GM13976 (cell line): ENCODE data around the gene FECH.

Experiments
- DNase-seq: peaks from one replicate; pipeline ENCODE4 v3.0.0; 2012; ENCODE audit warnings: low spot score
- in situ Hi-C: fragments of 300-500 bp; cut with MboI; formaldehyde crosslinking; loops from one replicate; pipeline ENCODE4 v1.12.0; 2022; ENCODE audit warnings: low sequenced_read_pairs, mixed read lengths, inconsistent platforms; ENCODE audit not compliant: unreplicated experiment
- TF ChIP-seq, protein P1 (sequence below): IDR thresholded peaks from 2 replicates; pipeline ENCODE4 v1.5.1; 2012; ENCODE audit warnings: borderline replicate concordance, mild to moderate bottlenecking; ENCODE audit not compliant: insufficient read depth; ENCODE audit errors: extremely low read depth, missing control alignments, control extremely low read depth

FECH gene

DNA sequence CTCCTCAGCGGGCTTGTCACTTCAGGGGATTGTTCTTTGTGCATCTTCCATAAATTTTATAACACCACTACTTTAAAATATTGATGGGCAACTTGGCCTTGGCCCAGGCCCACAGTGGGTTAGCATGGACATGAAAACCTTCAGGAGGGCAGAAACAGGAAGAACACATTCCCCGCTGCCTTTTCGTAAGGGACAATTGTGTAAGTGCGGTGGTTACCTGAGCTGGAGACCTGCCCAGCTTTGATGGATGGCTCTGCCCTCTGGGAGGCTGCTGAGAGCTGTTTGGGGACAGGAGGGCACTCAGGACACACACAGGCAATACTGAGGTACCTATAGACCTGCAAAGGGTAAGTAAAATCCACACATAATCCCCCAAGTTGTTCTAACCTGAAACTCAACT is 46.8 kb downstream of the FECH start:
- in situ Hi-C loops = no loop called here
- TF ChIP-seq, protein P1, sequence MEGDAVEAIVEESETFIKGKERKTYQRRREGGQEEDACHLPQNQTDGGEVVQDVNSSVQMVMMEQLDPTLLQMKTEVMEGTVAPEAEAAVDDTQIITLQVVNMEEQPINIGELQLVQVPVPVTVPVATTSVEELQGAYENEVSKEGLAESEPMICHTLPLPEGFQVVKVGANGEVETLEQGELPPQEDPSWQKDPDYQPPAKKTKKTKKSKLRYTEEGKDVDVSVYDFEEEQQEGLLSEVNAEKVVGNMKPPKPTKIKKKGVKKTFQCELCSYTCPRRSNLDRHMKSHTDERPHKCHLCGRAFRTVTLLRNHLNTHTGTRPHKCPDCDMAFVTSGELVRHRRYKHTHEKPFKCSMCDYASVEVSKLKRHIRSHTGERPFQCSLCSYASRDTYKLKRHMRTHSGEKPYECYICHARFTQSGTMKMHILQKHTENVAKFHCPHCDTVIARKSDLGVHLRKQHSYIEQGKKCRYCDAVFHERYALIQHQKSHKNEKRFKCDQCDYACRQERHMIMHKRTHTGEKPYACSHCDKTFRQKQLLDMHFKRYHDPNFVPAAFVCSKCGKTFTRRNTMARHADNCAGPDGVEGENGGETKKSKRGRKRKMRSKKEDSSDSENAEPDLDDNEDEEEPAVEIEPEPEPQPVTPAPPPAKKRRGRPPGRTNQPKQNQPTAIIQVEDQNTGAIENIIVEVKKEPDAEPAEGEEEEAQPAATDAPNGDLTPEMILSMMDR = no peak
- DNase-seq = no peak

DNA sequence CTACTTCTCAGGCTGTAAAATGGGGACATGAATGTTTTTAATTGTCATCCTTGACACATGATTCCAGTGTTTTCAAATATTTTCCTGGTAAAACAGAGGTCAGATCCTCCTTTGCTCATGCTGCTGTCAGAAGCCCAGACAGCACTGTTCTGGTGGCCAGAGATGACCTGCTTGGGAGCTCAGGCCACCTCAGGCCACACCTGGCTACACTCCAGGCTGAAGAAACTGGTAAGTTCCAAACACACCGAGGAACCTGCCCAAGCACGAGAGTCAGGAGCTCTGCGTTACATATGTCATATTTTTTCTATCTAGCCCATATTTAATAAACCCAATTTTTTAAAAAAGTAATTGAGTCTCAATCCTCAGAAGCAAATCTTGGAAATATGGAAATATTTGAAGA is 47.9 kb downstream of the FECH start:
- in situ Hi-C loops = no loop called here
- DNase-seq = no peak

DNA sequence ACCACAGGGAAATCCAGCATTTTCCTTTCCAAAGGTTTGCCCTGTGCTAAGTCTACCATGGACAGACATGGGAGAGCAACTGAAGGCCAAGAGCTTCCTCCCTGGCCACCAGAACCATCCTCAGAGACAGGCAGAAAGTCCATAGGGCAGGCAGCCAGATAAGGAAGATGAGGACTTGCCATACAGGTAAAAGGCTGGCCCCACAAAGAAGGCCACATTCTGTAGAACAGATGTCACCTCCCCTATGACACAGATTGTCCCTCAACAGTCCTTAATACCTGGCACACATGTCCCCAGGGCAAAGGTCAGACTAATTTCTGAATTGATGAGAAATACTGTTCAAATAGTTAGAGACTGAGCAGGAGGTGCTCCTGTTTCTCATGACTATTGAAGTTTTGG is 52.0 kb downstream of the FECH start:
- no peak for DNase-seq
- in situ Hi-C loops = no loop called here
- TF ChIP-seq, protein P1 = no peak

More for the DNA sequence above, 47.9 kb downstream of the FECH start:
- TF ChIP-seq, protein P1 = no peak

DNA sequence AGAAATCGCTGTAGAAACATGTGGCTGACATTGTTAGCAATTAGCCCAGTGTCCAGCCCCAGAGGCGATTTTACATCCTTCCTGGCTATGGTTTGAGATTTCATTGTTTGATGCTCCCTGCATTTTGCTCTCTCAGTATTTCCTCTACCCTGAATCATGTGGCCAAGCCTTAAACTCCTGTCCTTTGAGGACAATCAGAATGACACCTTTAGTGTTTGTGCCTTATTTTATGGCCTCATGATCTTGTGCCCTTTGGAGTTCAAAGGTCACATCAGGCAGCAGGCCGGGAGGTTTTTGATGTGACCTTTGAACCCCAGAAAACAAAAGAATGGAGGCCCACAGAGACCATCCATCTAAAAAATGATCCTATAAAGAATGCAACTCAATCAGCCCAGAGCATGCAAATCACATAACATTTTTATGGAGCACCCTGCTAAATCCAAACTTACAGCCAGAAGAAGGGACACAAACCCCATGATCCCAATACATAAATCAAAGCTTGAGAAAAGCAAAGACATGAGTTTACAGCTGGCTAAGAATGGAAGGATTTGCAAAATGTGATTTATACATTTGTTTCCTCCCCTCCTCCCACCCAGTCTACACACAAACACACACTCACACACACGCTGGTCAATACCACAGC is 52.5 kb downstream of the FECH start:
- no peak for DNase-seq
- in situ Hi-C loops = no loop called here
- TF ChIP-seq, protein P1 = no peak

DNA sequence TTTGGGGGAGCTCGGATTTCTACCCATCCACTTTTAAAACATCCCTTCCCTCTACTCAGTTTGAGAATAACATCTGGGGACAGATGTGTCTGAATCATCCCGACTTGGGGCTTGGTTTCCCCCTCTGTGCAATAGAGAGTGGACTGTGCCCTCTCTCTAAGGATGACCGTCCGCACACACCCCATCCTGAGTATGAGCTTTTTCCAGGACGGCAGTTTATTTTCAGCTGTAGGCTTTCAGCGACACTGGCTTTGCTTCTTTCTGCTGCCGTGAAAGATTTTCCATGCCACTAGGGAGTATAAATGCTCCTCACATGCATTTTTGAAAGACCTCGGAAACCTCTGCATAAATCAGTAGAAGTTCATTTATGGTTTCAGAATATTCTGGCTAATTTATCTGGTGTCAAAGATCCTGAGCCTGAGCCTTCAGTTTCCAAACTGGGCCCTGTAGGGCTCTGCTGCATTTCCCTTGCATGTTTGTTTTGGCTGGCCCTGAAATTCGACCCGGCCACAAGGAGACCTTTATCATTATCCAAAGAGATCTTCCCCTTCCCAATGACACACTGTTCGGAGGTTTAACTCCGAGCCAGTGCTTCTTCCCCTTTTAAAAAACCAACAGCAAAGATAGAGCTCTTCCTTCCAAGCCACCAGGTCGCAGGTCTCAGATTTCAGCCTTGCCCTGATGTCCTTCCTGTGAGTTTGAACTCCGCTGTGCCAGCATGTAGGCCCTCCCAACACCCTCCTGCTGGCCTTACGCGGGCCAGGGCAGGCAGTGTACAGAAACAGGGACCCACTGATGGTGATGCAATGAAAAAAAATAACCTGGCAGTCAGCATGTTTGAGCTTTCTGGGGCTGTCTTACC is 53.3 kb downstream of the FECH start:
- no peak for DNase-seq
- TF ChIP-seq, protein P1 = no peak
- in situ Hi-C loops = no loop called here

DNA sequence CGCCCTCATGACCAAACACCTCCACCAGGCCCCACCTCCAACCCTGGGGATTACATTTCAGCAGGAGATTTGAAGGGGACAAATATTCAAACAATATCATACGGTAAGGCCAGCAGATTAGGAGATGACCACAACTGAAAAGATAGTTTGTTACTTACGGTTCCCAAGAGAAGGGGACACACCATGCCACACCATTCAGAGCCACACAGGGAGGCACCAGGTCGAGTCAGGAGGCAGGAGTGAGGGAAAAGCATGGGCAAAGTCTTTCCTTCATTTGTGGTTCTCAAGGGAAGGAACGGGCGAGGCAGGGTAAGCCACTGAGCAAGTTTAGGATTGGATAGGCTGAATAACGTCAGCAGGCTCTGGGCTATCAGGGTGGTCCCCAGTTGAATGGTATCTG is 57.4 kb downstream of the FECH start:
- in situ Hi-C loops = no loop called here
- TF ChIP-seq, protein P1 = no peak
- no peak for DNase-seq
